WI38 (cell line): Measurements from ENCODE around the gene A3GALT2.

Source experiments
- H3K4me3 ChIP-seq: 2 replicates; pipeline ENCODE4 v1.5.1; 2011; ENCODE audit warnings: low read depth, mild to moderate bottlenecking, control low read depth, low read length
- TF ChIP-seq, protein P1 (sequence below): IDR thresholded peaks from 2 replicates; pipeline ENCODE4 v1.5.1; 2012; ENCODE audit warnings: low read depth, mild to moderate bottlenecking, control low read depth, low read length

A3GALT2 gene

DNA sequence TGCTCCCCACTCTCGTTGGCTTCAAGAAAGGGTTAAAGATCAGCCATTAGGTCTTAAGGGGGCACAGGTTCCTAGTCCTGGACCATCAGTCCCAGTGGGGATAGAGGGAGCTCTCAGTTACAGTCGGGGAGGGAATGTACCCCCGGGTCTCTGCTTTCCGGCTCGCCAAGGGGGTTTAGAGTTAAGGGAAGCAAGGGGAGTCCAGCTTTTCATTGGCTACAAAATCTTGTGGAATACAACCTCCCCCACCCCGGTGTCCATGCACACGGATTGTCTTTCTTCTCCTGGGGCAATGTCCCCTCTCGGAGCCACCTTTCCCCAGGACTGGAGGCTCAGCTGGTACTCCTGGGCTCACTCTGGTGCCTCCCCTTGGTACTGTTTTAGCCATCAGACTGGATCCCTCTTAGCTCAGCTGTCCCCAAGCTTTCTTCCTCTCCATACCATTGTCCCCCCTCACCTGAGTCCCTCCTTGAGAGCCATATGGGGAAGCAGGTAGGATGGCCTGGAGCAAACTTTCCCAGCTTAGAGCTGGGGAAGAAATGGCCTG lies at the start of gene A3GALT2:
Gene A3GALT2, minus strand, starts transcription at position 480 of the 547 bp plus-strand sequence. Its CDS starts 0 bp downstream, at position 480.
- H3K4me3 ChIP-seq, result no peak within 1 kb of the TSS
- TF ChIP-seq, protein P1, sequence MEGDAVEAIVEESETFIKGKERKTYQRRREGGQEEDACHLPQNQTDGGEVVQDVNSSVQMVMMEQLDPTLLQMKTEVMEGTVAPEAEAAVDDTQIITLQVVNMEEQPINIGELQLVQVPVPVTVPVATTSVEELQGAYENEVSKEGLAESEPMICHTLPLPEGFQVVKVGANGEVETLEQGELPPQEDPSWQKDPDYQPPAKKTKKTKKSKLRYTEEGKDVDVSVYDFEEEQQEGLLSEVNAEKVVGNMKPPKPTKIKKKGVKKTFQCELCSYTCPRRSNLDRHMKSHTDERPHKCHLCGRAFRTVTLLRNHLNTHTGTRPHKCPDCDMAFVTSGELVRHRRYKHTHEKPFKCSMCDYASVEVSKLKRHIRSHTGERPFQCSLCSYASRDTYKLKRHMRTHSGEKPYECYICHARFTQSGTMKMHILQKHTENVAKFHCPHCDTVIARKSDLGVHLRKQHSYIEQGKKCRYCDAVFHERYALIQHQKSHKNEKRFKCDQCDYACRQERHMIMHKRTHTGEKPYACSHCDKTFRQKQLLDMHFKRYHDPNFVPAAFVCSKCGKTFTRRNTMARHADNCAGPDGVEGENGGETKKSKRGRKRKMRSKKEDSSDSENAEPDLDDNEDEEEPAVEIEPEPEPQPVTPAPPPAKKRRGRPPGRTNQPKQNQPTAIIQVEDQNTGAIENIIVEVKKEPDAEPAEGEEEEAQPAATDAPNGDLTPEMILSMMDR, result no peak

DNA sequence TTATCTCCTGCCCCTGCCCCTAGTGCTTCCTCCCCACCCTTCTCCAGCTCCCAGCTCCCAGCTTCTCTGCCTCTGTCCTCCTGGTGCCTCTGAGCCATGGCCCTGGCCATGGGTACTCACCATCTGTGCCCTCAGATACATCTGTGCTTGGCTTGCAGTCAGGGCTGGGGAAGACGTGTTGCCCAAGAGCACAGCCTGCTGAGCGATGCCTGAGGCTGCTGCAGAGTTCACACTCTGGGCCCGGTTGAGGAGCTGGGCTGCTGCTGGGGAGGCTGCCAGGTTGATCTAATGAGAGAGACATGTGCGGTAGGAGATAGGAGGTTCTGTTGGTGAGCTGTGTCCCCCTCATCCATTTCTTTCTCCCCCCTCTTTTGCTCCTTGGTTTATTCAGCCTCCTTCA lies 49.4 kb upstream of the A3GALT2 start:
- TF ChIP-seq, protein P1, result no peak
- no peak overlapping the region for H3K4me3 ChIP-seq

DNA sequence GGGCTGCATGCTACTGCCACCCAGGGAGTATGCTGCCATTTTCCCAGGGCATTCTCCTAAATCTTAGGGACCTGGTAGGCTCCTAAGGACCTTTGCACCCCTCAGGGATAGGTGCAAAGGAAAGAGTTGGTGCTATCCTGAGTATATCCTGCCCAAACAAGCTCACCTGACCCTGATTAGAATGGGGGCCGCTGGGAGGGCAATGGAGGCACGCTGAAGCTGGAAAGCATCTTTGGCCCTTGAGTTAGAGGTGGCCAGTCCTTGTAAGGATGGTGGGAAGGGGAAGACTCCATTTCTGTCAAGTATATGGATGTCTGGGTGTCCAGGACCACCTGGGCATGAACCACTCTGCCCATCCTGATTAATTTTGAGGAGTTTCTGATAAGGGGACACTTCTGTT lies 48.9 kb upstream of the A3GALT2 start:
- TF ChIP-seq, protein P1, result no peak
- no peak overlapping the region for H3K4me3 ChIP-seq

DNA sequence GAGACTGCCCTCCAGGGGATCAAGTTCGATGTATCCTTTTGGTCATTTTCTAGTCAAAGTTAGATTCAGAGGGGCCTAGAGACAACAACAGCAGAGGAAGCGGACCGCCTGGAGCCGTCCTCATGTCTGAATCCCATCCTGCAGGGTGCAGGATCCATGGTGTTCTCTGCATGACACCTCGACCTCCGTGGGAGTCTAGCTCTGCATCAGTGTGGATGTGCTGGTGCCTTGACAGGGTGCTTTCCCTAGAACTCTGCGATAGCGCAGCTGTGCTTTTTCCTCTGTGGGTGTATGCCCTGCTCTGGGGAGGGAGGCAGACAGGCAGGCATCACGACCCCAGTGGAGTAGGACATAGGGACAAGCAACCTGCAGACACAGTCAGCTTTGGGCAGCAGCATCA lies 48.2 kb upstream of the A3GALT2 start:
- TF ChIP-seq, protein P1, result no peak
- H3K4me3 ChIP-seq, result no peak overlapping the region

DNA sequence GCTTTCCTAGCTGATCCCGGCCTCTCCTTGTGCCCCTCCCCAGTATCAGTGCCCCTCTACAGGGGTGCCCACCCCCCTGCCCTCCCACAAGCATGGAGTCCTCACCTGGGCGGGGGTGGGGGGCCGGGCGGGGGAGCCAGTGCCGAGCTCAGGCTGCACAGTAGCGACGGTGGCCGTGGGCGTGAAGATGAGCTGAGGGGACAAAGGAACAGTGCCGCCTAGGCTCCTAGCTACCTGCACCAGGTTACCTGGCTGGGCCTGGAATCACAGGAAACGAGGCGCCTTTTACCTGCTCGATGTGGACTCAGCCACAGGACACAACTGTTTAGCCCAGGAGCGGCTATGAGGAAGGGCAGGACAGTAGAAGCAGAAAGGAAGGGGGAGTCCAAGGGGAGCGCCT lies 47.5 kb upstream of the A3GALT2 start:
- no peak overlapping the region for H3K4me3 ChIP-seq
- TF ChIP-seq, protein P1, result no peak

DNA sequence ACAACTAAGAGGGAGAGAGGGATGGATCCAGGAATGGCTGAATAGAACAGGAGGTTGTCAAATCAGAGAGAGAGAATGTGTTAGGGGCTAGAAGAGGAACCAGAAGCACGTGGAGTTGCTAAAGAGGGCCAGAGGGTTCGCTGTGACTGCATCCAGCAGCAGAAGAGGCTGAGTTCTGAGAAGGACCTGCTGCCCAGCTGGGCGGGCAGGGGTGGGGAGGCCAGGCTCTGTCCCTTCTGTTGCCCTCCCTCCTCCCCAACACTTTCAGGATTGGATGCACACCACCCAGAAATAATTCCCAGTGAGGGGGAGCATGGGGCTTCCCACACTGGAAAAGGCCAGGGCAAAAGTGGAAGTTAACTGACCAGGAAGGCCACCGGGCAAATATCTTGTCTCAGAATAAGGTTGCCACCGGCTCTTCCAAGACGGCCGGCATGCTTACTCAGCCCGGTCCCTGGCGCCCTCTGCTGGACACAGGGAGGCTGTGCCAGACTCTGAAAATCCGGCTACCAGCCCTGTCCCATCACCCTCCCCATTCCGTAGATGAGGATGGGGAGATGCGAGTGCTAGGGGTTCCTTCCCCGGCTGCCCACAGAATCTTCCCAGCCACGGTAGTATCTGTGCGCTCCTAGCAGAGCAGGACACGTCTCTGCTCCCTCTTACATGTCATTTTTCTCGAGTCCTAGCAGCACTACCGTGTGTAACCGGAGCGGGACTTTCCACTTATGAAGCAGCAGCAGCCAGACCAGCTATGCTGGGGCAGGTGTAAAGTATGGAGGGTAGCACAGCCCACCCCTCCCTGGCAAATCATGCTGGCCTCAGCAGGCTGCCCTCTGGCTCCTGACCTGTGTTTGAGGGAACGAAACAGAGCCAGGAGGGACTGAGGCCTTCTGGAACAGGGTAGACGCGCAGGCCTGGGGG lies 46.8 kb upstream of the A3GALT2 start:
- no peak overlapping the region for H3K4me3 ChIP-seq
- TF ChIP-seq, protein P1, result peak; percentile 90

DNA sequence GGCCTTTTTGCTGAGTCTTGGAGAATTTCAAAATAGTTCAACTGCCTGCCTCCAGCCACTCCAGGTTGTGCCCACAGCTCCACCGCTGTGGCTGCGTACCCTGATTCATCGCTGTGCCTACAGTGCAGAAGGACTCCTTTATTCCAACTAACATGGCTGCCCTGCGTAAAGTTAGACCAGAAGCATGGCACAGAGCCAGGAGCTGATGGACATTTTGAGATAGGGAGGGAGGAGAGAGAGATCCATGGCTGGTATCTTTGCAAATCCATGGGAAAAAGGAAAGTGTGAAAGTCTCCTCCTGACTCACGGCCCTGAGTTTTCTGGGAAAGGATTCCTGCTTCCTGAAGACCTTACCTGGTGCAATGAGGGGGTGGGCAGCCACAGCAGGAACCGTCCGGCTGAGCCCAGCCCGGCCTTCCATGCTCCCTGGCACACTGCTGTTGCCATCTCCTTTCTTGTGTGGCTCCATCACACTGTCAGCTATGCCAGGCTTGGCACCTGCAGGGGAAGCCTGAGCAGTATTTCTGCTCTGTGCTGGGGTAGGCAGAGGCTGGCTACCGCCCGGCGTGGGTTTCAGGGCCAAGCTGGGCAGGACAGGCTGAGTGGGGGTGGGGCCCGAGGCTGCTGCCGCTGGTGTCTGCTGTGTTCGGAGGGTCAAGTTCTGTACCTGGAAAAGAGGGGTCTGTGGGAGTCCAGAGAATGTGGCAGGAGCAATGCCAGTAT lies 46.0 kb upstream of the A3GALT2 start:
- TF ChIP-seq, protein P1, result no peak
- no peak overlapping the region for H3K4me3 ChIP-seq
